OCI-LY7 (cell line): ENCODE data around the gene CAND2.

ENCODE experiments used
- EZH2phosphoT487 ChIP-seq: fragments of 200-600 bp; sonication (generic); IDR thresholded peaks from 2 replicates; pipeline ENCODE4 v1.6.1; 2018; ENCODE audit warnings: low read depth, borderline replicate concordance, mild to moderate bottlenecking, mixed run types, antibody characterized with exemption, low read length, moderate library complexity, mixed read lengths
- TF ChIP-seq, protein P1 (sequence below): fragments of 200-600 bp; sonication (generic); conservative IDR thresholded peaks from 2 replicates; pipeline ENCODE4 v1.5.1; 2014; ENCODE audit warnings: mild to moderate bottlenecking, antibody characterized with exemption, low read length, moderate library complexity, mixed read lengths

DNA sequence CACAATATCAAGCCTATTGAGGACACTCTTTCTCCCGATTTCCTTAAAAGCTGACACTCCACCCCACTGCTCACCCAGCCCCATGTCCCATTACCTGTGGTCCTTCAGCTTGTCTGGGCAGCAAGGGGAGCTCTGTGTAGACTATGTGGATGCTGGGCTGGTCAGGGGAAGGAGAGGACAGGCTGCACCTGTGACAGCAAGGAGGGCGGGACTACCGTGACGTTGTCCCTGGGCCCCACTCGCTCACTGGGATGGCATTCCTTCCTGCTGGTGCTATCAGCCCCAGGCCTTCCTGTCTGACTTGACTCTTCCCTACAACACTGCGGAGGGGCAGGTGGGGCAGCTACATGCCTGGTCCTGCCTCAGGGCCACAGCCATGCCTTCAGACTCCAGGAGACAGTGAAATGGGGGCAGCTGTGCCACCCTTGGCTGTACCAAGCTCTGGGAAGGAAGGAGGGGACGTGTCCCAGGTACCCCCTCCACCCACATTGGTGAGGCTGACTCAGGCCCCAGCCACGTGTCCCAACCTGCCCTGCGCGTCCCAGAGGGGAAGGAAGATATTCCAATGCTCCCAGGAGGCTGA is 37.3 kb upstream of the CAND2 start, which contains the start of gene TMEM40:
- TF ChIP-seq, protein P1, sequence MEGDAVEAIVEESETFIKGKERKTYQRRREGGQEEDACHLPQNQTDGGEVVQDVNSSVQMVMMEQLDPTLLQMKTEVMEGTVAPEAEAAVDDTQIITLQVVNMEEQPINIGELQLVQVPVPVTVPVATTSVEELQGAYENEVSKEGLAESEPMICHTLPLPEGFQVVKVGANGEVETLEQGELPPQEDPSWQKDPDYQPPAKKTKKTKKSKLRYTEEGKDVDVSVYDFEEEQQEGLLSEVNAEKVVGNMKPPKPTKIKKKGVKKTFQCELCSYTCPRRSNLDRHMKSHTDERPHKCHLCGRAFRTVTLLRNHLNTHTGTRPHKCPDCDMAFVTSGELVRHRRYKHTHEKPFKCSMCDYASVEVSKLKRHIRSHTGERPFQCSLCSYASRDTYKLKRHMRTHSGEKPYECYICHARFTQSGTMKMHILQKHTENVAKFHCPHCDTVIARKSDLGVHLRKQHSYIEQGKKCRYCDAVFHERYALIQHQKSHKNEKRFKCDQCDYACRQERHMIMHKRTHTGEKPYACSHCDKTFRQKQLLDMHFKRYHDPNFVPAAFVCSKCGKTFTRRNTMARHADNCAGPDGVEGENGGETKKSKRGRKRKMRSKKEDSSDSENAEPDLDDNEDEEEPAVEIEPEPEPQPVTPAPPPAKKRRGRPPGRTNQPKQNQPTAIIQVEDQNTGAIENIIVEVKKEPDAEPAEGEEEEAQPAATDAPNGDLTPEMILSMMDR, result no peak
- no peak for TF ChIP-seq EZH2phosphoT487
